AG10803 (cell line): ENCODE measurements around the gene VEGFB.

Experiments
- DNase-seq: peaks from one replicate; pipeline ENCODE4 v3.0.0; 2010; ENCODE audit warnings: low read depth
- H3K4me3 ChIP-seq: 2 replicates; pipeline ENCODE4 v1.5.1; 2011; ENCODE audit warnings: mild to moderate bottlenecking, low read length, control low read depth
- CTCF ChIP-seq: conservative IDR thresholded peaks from 2 replicates; pipeline ENCODE4 v1.5.1; 2011; ENCODE audit warnings: mild to moderate bottlenecking, low read length, control low read depth, inconsistent platforms

VEGFB gene

GRCh38 chr11:64288353-64288750, 54.0 kb downstream of the VEGFB start:
- H3K4me3 ChIP-seq = no peak overlapping the region
- DNase-seq = no peak
- TF ChIP-seq CTCF = no peak
